ENCODE data around the gene C8G. TPM values are rescaled to one million over a fixed set of nuclear protein-coding genes. Genes with fewer than 3 reads are reported as not detected.

C8G gene
- total and polyA plus RNA-seq, 2 of the 13 experiments (the other 11 are each of a cell fraction or from before 2014, with no cell fraction given): 4.9 to 12.8 TPM

- TF ChIP-seq ZNF660 (CRISPR knock-in tag; IDR thresholded peaks at IDR 0.05; ENCODE audit: borderline replicate concordance, low read depth) (no peak), ZBTB38 (CRISPR knock-in tag; IDR thresholded peaks at IDR 0.05) (no peak; the same call in 1 of the 2 replicates), ZMYM3 (CRISPR knock-in tag; IDR thresholded peaks at IDR 0.05) (peak; percentile 33; the same call in 1 of the 2 replicates), ZFP36L2 (CRISPR knock-in tag; IDR thresholded peaks at IDR 0.05) (no peak), SAP130 (CRISPR knock-in tag; IDR thresholded peaks at IDR 0.05; ENCODE audit: low read depth) (peak; percentile 84; the same call in 1 of the 2 replicates), ZBTB7A (CRISPR knock-in tag; IDR thresholded peaks at IDR 0.05) (peak; percentile 85), HOXD1 (CRISPR knock-in tag; IDR thresholded peaks at IDR 0.05) (peak; percentile 26; the same call in 1 of the 2 replicates), GTF3A (CRISPR knock-in tag; conservative IDR thresholded peaks at IDR 0.05) (no peak), HNRNPL (IDR thresholded peaks at IDR 0.05; ENCODE audit: low read depth, low read length) (peak; percentile 64; the same call in 1 of the 2 replicates), HNF4A (CRISPR knock-in tag; IDR thresholded peaks at IDR 0.05) (no peak), XRCC5 (optimal IDR thresholded peaks at IDR 0.05; ENCODE audit: low read length) (peak; percentile 47), HHEX (CRISPR knock-in tag; IDR thresholded peaks at IDR 0.05) (no peak), ZNF766 (CRISPR knock-in tag; IDR thresholded peaks at IDR 0.05; ENCODE audit: borderline replicate concordance) (peak; percentile 26; the same call in 1 of the 2 replicates), NR0B2 (CRISPR knock-in tag; IDR thresholded peaks at IDR 0.05) (no peak; the same call in 1 of the 2 replicates), SNAI1 (CRISPR knock-in tag; IDR thresholded peaks at IDR 0.05; ENCODE audit: borderline replicate concordance) (peak; percentile 58), NR3C1 (CRISPR knock-in tag; IDR thresholded peaks at IDR 0.05) (no peak), KMT2A (CRISPR knock-in tag; IDR thresholded peaks at IDR 0.05) (peak; percentile 60; the same call in 1 of the 2 replicates), NR2F2 (IDR thresholded peaks at IDR 0.05; ENCODE audit: borderline replicate concordance, low read depth) (no peak), HNRNPLL (IDR thresholded peaks at IDR 0.05; ENCODE audit: low read depth, low read length, poor library complexity, severe bottlenecking) (peak; percentile 86), THYN1 (CRISPR knock-in tag; IDR thresholded peaks at IDR 0.05; ENCODE audit: borderline replicate concordance, low read depth) (no peak), RBM39 (IDR thresholded peaks at IDR 0.05; ENCODE audit: low read depth, low read length, poor library complexity, severe bottlenecking) (no peak), ZNF468 (CRISPR knock-in tag; IDR thresholded peaks at IDR 0.05) (peak; percentile 31; the same call in 1 of the 2 replicates), PHF20 (CRISPR knock-in tag; IDR thresholded peaks at IDR 0.05) (no peak), MAFF (IDR thresholded peaks at IDR 0.05; ENCODE audit: low read depth, low read length) (no peak), TCF12 (IDR thresholded peaks at IDR 0.05) (no peak), TCF12 (CRISPR knock-in tag; IDR thresholded peaks at IDR 0.05) (no peak), MXD4 (CRISPR knock-in tag; IDR thresholded peaks at IDR 0.05) (peak; percentile 67), KDM3A (CRISPR knock-in tag; IDR thresholded peaks at IDR 0.05; ENCODE audit: low read depth) (no peak), AGO1 (IDR thresholded peaks at IDR 0.05; ENCODE audit: low read depth, low read length, poor library complexity, severe bottlenecking) (no peak), ZNF816 (CRISPR knock-in tag; IDR thresholded peaks at IDR 0.05; ENCODE audit: borderline replicate concordance) (peak; percentile 72; the same call in 1 of the 2 replicates), NFYB (CRISPR knock-in tag; IDR thresholded peaks at IDR 0.05) (peak; percentile 97)
- TF ChIP-seq, protein P1, sequence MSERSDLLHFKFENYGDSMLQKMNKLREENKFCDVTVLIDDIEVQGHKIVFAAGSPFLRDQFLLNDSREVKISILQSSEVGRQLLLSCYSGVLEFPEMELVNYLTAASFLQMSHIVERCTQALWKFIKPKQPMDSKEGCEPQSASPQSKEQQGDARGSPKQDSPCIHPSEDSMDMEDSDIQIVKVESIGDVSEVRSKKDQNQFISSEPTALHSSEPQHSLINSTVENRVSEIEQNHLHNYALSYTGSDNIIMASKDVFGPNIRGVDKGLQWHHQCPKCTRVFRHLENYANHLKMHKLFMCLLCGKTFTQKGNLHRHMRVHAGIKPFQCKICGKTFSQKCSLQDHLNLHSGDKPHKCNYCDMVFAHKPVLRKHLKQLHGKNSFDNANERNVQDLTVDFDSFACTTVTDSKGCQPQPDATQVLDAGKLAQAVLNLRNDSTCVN (CRISPR knock-in tag; IDR thresholded peaks at IDR 0.05; ENCODE audit: borderline replicate concordance): no peak
These were observed 5.0 kb downstream of the C8G start (continued) for GRCh38 chr9:136949817-136950655.
